GM19193 (cell line): ENCODE measurements around the gene TMEM129.

Experiments used
- POLR2A ChIP-seq: IDR thresholded peaks from 4 replicates; pipeline ENCODE4 v1.6.1; 2011; ENCODE audit not compliant: insufficient read depth, insufficient read length; ENCODE audit errors: extremely low read depth

Gene TMEM129

DNA sequence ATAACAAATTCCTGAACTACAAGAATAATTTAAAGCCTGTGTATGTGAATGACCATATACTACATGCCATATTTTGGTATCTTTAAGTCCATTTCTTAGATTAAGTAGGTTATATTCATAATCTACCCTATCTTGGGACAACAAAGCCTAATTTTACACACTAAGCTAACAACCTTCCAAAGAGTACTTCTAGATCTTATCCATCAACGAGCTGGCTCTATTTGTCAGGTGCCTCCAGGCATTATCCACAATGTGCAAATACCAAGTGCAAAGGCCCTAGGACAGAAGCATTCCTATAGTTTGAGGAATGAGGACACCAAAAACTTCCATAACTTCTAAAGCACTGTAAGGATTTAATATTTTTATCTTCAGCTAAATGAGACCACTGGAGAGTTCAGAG lies 12.5 kb downstream of the TMEM129 start:
- TF ChIP-seq POLR2A: no peak

DNA sequence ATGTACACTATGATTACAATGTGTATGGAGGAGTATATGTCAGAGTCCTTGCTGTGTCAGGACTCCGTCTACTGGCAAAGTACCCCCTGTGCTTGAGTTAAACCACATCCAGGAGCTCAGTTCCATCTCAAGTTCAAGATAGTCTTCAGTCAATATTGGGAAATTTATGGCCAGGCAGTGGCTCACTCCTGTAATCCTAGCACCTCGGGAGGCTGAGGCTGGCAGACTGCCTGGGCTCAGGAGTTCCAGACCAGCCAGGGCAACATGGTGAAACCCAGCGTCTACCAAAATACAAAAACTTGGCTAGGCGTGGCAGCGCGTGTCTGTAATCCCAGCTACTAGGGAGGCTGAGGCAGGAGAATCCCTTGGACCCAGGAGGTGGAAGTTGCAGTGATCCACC lies 14.8 kb downstream of the TMEM129 start:
- TF ChIP-seq POLR2A: no peak

DNA sequence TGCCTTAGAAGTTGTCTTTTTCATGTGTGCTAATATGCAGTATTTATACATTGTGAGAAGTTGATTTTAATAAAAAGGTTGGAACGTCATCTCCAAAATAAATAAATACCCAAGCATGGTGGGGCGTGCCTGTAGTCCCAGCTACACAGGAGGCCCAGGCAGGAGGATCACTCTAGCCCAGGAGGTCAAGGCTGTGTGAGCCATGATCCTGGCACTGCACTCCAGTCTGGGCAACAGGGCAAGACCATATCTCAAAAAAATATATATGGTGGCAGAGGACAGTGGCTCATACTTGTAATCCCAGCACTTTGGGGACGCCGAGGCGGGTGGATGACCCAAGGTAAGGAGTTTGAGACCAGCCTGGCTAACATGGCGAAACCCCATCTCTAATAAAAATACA lies 15.4 kb downstream of the TMEM129 start:
- no peak for TF ChIP-seq POLR2A

DNA sequence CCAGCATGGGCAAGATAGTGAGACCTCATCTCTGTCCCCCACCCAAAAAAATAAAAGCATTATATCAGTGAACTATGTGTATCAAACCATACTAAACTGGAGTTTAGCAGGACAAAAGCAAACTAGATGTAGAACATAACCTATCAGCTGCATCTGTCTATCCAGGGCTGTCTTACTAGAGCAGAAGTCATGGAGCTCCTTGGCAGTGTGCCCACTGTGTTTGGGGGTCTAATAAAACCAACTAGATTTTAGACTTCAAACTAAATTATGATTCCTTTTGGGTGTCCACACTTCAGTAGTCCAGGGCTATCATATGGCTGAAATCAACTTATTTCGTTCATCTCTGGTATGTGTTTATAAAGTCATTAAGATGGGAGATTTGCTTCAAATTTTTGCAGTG lies 17.3 kb downstream of the TMEM129 start:
- TF ChIP-seq POLR2A: no peak

DNA sequence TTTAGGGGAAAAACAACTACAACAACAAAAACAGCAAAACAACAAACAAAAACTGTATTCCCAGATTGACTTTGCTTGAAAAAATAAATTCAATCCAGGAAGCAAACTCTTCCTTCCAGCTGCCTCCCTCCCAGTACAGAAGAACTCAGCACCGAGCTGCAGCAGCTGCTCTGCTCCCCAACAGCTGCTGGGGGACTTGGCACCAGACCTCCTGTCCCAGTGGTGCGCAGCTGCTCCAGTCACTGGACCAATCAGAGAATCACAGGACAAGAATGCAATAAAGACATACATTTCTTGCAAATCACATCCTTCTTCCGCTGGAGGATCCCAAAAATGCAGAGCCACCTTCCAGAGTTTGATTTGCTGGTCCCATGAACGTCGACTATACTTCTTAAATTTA lies 25.2 kb downstream of the TMEM129 start:
- no peak for TF ChIP-seq POLR2A

DNA sequence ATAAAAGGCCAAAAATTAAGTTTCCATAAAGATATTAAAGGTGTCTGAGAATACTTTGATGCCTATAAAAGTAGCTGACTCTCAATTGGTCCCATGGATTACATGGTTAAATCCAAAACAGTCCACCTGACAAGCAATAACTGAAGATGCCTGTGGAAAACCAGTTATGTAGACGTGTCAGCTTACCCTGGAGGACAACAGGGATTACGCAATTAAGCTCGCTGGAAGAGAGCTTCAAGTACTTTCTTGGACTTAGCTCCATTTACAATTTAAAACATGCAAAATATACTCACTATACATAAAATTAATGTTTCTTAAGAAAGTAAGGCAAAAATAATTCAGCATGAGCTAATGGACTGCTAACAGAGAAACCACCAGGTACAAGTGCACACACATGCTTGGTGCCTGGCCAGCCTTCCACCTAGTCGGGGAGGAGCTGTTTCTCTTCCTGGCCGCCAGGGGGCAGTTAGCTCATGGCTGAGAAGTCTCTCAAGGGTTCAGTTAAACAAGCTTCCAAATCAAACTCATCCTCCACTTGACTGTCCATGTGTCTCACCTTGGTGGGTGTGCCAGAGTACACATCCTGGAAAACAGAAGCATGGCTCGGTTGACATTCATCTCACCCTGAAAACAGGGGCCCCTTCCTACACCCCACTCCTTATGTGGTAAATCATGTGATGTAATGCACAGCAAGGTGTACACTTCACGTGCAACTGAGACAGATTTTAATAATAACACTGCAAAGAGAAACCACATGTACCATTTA lies 27.8 kb downstream of the TMEM129 start:
- no peak for TF ChIP-seq POLR2A

DNA sequence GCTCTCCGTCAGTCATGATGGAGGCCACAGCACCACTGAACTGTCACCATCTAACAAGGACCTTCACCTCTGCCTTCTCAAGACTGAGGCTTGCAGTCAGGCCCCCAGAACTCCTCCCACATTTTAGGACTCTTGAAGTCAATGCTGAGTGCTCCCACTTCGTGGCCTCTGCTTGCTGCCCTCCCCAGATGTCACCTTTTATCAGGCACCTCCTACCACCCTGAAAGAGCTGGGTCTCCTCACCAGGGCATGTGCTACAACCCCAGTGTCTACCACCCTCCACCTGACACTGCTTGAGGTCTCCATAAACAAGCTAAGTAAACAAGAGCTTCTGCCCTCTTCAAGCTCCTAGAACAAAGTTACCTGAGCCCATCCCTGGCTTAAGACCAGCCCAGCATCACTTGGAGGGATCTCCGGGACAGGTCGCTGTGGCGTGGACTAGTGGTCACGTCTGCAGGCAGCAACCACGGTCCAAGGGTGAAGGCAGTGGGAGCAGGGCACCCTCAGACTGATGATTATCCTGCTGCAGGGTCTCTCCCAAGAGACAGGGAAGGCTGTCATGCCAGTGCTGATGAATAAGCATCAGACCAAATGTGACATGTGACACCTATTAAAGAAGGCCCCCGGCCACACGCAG lies 29.3 kb downstream of the TMEM129 start:
- no peak for TF ChIP-seq POLR2A

DNA sequence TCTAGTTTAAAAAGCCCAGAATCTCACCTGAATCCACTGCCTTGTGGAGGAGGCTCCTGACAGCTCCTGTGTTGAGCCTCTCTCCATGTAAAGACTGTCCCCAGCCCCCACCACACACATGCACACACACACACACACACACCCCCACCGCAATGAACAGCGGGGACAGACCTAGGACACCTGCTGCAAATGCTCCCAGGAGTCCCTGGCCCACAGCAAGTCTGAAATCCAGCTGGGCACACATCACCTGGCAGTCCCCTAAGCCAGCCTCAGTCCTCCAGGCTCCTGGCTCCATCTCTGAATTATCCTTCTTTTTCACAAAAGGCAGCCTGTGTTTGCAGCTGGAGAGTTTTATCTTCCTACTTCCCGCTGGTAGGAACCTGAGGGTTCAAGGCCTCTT lies 30.4 kb downstream of the TMEM129 start:
- no peak for TF ChIP-seq POLR2A

DNA sequence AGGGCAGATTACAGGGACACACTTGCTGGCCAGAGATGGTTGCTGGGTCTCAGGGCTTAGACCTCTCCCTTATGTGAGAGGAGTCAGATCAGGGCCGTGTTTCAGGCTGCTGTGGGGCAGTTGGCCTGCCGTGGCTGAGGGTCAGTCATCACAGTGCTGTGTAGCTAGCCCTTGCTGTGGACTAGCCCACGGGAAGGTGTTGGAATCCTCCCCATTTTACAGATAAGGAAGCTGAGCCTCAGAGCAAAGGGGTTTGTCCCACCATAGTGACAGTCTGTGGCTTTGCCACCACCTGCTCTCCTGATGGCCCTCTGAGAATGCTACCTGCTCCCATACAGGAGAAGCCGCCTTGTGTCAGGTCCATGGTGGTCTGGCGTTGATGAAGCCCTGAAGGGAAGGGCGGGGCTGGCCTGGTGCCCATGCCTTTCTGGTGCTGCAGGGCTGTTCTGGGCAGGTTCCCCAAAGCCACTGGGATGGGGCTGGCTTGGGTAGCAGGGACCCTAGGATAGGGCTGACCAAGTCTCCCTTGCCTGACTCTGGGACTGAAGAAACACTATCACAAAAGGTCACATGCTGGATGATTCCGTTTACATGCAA lies 34.6 kb downstream of the TMEM129 start:
- no peak for TF ChIP-seq POLR2A

DNA sequence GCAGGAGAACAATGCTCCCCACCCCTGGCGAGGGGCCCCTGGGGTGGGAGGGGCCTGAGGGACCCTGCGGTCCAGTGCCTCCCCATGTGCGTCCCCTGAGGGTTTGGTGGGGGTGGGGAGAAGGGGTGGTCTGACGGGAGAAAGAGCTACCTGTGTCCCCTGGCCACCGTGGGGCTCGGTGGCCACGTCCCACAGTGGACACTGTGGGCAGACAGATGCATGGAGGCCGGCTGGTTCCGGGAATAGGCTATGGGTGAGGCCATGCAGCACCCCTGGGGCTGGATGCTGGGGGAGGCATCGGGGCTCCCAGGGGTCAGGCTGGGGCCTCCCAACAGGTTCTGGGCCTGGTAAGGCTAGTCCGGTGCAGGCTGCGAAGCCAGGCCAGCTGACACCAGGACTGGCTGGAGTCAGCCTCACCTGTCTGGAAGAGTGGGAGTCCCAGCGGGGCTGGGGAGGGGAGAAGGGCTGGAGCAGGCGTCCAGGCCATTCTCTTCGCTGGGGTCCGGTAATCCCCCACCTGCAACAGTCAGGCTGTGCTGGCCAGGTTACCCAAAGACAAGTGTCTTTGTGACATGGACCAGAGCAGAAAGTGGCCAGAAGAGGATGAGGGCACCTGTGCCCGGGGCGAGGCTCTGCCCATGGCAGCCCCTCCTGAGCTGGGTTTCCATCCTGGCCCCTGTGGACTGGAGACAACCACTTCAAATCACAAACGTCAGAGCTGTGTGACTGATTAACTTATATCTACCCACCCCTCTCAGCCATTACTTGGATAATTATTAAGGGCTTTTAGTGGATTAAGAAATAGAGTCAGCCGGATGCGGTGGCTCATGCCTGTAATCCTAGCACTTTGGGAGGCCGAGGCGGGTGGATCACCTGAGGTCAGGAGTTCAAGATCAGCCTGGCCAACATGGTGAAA lies 35.6 kb downstream of the TMEM129 start:
- no peak for TF ChIP-seq POLR2A

DNA sequence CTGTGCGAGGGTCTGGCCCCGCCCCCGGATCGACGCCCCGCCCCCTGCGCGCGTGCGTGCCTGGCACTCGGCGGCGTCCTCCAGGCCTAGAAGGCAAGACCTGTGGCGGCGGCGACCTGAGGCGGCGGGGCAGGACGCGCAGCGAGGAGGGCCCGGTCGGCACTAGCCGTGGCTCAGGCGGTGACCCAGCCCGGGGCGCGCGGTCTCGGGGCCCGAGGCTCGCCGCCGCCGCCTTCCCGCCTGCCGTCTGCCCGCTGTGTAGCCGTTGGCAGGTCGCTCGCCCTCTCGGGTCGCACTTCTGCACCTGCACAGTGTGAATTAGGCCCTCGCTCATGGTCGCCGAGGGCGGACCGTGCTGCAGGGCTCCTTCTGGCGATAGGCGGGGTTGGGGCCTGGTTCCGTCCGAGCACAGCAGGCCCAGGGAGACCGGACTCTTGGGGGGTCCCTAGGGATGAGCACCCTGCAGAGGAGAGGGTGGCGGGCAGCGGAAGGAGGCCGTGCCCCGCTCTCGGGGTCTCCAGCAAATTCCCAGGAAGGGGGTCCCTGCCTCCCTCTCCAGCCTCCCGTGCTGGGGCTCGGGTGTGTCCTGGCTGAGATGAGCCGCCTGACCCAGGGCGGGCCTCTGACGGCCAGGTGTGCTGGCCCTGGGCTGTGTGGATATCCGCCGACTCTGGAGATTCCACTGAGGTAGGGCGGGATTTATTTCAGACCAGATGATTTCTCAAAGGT lies 36.5 kb downstream of the TMEM129 start:
- no peak for TF ChIP-seq POLR2A

DNA sequence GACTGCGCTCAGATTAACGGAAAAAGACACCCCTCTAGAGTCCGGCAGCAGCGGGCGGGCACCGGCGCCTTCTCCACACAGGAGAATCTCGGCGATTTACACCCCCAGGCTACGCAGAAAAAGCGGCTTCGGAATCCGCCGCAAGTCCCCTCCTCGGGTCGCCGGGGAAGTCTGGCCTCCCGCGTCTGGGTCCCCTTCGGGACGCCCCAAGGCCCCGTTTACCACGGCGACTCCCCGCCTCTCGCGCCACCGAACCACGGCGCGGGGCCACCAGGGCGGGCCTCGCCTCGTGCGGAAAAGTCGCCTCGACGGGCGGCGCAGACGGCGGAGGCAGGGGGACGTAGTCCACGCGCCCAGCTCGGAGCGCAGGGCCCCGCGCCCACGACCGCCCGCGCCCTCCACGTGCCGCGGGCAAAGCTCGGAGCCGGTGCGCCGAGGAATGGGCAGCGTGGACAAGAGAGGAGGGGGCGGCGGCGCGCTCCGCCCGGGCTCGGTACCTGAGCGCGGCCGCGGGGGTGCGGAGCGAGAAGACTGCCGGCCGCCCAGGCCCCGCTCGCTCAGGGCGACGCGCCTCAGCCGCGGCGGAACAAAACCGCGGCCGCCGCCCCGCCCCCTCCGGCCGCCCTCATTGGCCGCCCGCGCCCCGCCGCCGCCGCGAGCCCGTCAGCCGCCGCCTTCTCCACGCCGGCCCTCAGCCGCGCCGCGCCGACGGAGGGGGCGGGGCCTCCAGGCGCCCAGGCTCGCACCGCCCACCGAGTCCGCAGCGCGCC lies 37.2 kb downstream of the TMEM129 start, which contains the start of gene FAM53A:
Gene FAM53A (minus strand): TSS at position 578 of the 770 bp plus-strand sequence. CDS start 15,572 bp downstream, outside the sequence.
- TF ChIP-seq POLR2A: peak; percentile 69

DNA sequence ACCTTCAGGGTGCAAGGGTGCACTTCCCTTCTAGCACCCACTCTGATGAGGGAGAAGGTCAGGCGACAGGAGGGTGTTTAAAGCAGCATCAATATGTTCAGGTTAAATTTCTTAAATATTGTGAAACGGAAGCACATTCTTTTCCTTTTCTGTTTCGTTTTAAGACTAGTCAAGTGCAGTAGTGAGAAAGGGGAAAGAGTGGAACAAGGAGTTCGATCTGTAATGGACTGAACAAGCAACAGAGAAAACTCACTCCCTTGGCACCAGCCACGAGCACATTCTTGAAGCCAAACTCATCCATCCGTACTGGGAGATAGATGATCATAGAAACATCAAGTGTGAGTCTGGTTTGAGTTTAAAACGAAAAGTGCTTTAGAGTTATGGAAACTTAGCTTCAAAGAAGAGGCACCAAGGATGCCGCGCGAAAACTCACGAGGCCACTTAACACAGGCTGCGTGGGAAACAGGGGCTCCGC lies 37.8 kb downstream of the TMEM129 start:
- TF ChIP-seq POLR2A: no peak

DNA sequence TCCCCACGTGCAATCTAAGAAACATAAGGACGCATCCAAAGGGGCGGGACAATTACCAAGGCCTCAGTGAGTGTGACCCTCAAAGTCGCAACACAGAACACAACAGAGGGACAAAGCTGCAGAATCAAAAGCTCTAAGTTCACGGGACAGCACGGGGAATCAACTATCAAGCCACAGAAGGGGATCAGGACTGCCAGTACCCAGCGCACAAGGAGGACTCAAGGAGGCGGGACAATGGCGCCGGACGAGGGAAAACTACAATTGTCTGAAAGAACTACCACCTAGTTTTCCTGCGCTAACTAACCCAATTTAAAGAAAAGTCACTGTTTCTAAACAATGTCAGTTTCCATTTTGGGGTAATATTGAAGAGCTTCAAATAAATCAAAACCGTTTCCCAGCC lies 38.3 kb downstream of the TMEM129 start:
- no peak for TF ChIP-seq POLR2A

DNA sequence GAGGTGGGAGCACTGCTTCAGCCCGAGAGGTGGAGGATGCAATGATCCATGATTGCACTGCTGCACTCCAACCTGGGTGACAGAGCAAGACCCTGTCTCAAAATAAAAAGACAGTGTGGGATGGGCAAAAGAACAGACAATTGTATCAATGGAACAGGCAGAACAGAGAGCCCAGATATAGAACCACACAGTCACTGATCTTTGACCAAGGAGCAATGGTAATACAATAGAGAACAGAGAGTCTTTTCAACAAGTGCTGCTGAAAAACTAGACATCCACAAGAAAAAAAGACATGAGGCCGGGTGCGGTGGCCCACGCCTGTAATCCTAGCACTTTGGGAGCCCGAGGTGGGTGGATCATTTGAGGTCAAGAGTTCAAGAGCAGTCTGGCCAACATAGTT lies 42.9 kb downstream of the TMEM129 start:
- TF ChIP-seq POLR2A: no peak
